ENCODE data around the gene PLCG2.

DNA sequence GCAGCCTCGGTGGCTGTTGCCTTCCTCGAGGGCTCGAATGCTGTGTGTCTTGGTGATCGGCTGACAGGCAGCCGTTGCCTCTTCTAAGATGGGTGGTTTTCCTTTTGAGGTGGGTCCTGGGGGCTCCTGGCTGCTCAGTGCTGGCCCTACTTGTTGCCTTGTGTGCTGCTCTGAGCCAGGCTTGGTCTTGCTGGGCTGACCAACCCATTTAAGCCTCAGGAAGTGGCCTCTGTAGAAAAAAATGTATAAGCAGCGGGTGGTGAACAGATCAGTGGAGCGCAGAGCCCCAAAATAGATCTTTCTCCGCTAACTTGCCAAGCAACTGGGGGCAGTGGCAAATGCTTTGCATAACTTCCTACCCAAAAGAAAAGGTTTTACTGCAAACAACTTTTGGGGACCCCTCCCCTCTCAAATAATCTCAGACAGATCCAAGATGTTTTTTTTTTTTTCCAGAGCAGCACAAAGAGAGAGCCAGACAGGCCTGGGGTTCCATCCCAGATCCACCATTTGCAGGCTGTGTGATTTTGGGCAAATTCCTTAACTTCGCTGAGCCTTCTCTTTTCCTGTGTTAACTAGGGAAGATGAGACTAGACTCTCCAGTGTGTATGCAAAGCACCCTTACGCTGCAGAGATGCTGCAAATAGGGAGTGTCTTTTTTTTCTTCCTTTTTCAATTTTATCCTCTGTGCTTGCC lies 42.5 kb downstream of the PLCG2 start:
- TF ChIP-seq FOXP2 (optimal IDR thresholded peaks at IDR 0.05; ENCODE audit: control extremely low read depth, extremely low read length, insufficient read depth) (no peak), EZH2 (IDR thresholded peaks at IDR 0.05) (no peak)

Measured in SK-N-MC (cell line).